Measurements from ENCODE around the gene RASA3.

Gene RASA3

GRCh38 chr13:114034481-114034891, 97.9 kb downstream of the RASA3 start:
- no peak for DNase-seq (ENCODE audit: low spot score)

GRCh38 chr13:114033541-114034315, 98.7 kb downstream of the RASA3 start:
- no peak for DNase-seq (ENCODE audit: low spot score)

GRCh38 chr13:114032126-114032799, 100.2 kb downstream of the RASA3 start:
- no peak for DNase-seq (ENCODE audit: low spot score)

- no peak for DNase-seq (ENCODE audit: low spot score)
Measured at GRCh38 chr13:114031631-114032030, 100.8 kb downstream of the RASA3 start.

GRCh38 chr13:114030666-114031610, 101.5 kb downstream of the RASA3 start:
- no peak for DNase-seq (ENCODE audit: low spot score)

- no peak for DNase-seq (ENCODE audit: low spot score)
Measured at GRCh38 chr13:114029866-114030625, 102.4 kb downstream of the RASA3 start.

GRCh38 chr13:114027826-114028225, 104.6 kb downstream of the RASA3 start:
- DNase-seq (ENCODE audit: low spot score): no peak

- no peak for DNase-seq (ENCODE audit: low spot score)
Measured at GRCh38 chr13:114027046-114027715, 105.2 kb downstream of the RASA3 start.

GRCh38 chr13:114026481-114026880, 105.9 kb downstream of the RASA3 start:
- DNase-seq (ENCODE audit: low spot score): no peak

- DNase-seq (ENCODE audit: low spot score): no peak
Measured at GRCh38 chr13:114025714-114026431, 106.5 kb downstream of the RASA3 start.

- no peak for DNase-seq (ENCODE audit: low spot score)
Measured at GRCh38 chr13:114025405-114025713, 107.1 kb downstream of the RASA3 start.

- DNase-seq (ENCODE audit: low spot score): no peak
Measured at GRCh38 chr13:114024603-114025404, 107.6 kb downstream of the RASA3 start.

GRCh38 chr13:114023716-114024602, 108.5 kb downstream of the RASA3 start:
- no peak for DNase-seq (ENCODE audit: low spot score)

GRCh38 chr13:114022876-114023275, 109.5 kb downstream of the RASA3 start:
- no peak for DNase-seq (ENCODE audit: low spot score)

- DNase-seq (ENCODE audit: low spot score): no peak
Measured at GRCh38 chr13:114022309-114022669, 110.1 kb downstream of the RASA3 start.

- peak; percentile 78 for DNase-seq (ENCODE audit: low spot score)
Measured at GRCh38 chr13:114021464-114022308, 110.7 kb downstream of the RASA3 start.

- no peak for DNase-seq (ENCODE audit: low spot score)
Measured at GRCh38 chr13:114020750-114021463, 111.5 kb downstream of the RASA3 start.

Measured in globus pallidus (tissue), 1 donor.